Measurements from ENCODE around the gene PTGES2. TPM values are rescaled to one million over a fixed set of nuclear protein-coding genes. Genes with fewer than 3 reads are reported as not detected.

The PTGES2 gene
- total RNA-seq, 1 donor from 2014 or later: 44.1 TPM

DNA sequence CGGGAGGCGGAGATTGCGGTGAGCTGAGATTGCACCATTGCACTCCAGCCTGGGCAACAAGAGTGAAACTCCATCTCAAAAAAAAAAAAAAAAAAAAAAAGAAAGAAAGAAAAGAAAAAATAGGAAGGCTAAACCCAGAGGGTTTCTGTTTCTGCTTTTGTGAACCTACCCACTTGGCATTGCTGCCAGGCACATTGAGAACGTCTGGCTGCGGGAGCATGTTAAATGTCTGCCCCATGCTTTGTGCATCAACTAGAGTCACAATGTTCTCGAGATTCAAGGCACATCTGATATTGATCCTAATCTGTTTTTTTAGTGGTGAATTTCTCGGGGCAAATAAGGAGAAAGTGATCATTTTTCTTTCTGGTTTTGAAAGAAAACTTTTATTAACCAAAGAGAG, 56.7 kb downstream of the PTGES2 start:
- no peak overlapping the region for H3K27ac ChIP-seq (ENCODE audit: low read depth, low read length)
- Mint-ChIP-seq H3K27me3 (ENCODE audit: low read depth, unreplicated experiment) (no peaks in the 10 kb centered on the region), H3K4me3 (ENCODE audit: unreplicated experiment) (no peak overlapping the region), H3K27ac (ENCODE audit: unreplicated experiment) (no peak overlapping the region), H3K4me1 (ENCODE audit: low read depth, unreplicated experiment) (peaks cover 23% of the 10 kb centered on the region), H3K36me3 (ENCODE audit: low read depth, unreplicated experiment) (peaks cover 2% of the 10 kb centered on the region), H3K9me3 (ENCODE audit: unreplicated experiment) (no peaks in the 10 kb centered on the region)
- peaks cover 11% of the 10 kb centered on the region for H4K20me1 ChIP-seq (ENCODE audit: insufficient read depth, low read length)
- H3K9me3 ChIP-seq (ENCODE audit: insufficient read depth, low read depth, low read length): no peaks in the 10 kb centered on the region
- FAIRE-seq (no peak), DNase-seq (ENCODE audit: low read depth) (no peak)
- no peaks in the 10 kb centered on the region for H3K27me3 ChIP-seq (ENCODE audit: insufficient read depth, low read length)
- no peak overlapping the region for H2AFZ ChIP-seq (ENCODE audit: low read depth, low read length)
- H3K36me3 ChIP-seq (ENCODE audit: insufficient read depth, low read length): no peaks in the 10 kb centered on the region
- no peak overlapping the region for H3K9ac ChIP-seq (ENCODE audit: low read length)
- peaks cover 83% of the 10 kb centered on the region for H3K79me2 ChIP-seq (ENCODE audit: insufficient read depth, low read length)
- no peak overlapping the region for H3K4me3 ChIP-seq (ENCODE audit: insufficient read depth, low read depth, low read length)
- TF ChIP-seq, protein P1, sequence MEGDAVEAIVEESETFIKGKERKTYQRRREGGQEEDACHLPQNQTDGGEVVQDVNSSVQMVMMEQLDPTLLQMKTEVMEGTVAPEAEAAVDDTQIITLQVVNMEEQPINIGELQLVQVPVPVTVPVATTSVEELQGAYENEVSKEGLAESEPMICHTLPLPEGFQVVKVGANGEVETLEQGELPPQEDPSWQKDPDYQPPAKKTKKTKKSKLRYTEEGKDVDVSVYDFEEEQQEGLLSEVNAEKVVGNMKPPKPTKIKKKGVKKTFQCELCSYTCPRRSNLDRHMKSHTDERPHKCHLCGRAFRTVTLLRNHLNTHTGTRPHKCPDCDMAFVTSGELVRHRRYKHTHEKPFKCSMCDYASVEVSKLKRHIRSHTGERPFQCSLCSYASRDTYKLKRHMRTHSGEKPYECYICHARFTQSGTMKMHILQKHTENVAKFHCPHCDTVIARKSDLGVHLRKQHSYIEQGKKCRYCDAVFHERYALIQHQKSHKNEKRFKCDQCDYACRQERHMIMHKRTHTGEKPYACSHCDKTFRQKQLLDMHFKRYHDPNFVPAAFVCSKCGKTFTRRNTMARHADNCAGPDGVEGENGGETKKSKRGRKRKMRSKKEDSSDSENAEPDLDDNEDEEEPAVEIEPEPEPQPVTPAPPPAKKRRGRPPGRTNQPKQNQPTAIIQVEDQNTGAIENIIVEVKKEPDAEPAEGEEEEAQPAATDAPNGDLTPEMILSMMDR (IDR thresholded peaks at IDR 0.05; ENCODE audit: insufficient read depth, low read depth, low read length): no peak
- TF ChIP-seq EZH2 (IDR thresholded peaks at IDR 0.05; ENCODE audit: insufficient read depth, low read length): no peak
- H3K4me1 ChIP-seq (ENCODE audit: insufficient read depth, low read length): peaks cover 27% of the 10 kb centered on the region
- no peak overlapping the region for H3K4me2 ChIP-seq (ENCODE audit: low read length)

Other genes starting within 250 kb of the PTGES2 start
- 30.4 and 37.5 TPM in 2 replicates for gene ST6GALNAC6, start 228.1 kb downstream of the PTGES2 start, total RNA-seq
- gene ST6GALNAC4, start 210.7 kb downstream of the PTGES2 start, total RNA-seq: 14.5 and 21.7 TPM in 2 replicates
- 4.6 and 4.9 TPM in 2 replicates for gene PIP5KL1, start 197.0 kb downstream of the PTGES2 start, total RNA-seq
- gene DPM2, start 189.9 kb downstream of the PTGES2 start, total RNA-seq: 32.7 and 34.3 TPM in 2 replicates
- 26.0 and 26.4 TPM in 2 replicates for gene EEIG1, start 146.7 kb downstream of the PTGES2 start, total RNA-seq
- gene NAIF1, start 60.4 kb downstream of the PTGES2 start, total RNA-seq: 9.6 and 10.2 TPM in 2 replicates
- 9.8 and 14.4 TPM in 2 replicates for gene SLC25A25, start 59.5 kb downstream of the PTGES2 start, total RNA-seq
- not detected in 2 replicates for gene LCN2, start 21.7 kb upstream of the PTGES2 start, total RNA-seq
- 47.3 and 56.6 TPM in 2 replicates for gene BBLN, start 32.5 kb upstream of the PTGES2 start, total RNA-seq
- gene CIZ1, start 63.8 kb upstream of the PTGES2 start, total RNA-seq: 110 and 117 TPM in 2 replicates
- 29.7 and 37.6 TPM in 2 replicates for gene DNM1, start 75.7 kb upstream of the PTGES2 start, total RNA-seq
- gene GOLGA2, start 148.3 kb upstream of the PTGES2 start, total RNA-seq: 105 and 117 TPM in 2 replicates
- 29.2 and 30.8 TPM in 2 replicates for gene SWI5, start 148.5 kb upstream of the PTGES2 start, total RNA-seq
- 26.6 and 27.9 TPM in 2 replicates for gene TRUB2, start 194.7 kb upstream of the PTGES2 start, total RNA-seq
- 31.4 and 31.5 TPM in 2 replicates for gene COQ4, start 195.1 kb upstream of the PTGES2 start, total RNA-seq
- gene SLC27A4, start 212.8 kb upstream of the PTGES2 start, total RNA-seq: 26.1 and 26.9 TPM in 2 replicates
- gene URM1, start 243.6 kb upstream of the PTGES2 start, total RNA-seq: 50.7 and 51.6 TPM in 2 replicates